Erythroblast (primary cell): ENCODE measurements around the gene PIK3R4.

ENCODE experiments used
- GATA1 ChIP-seq: IDR thresholded peaks from 2 replicates; pipeline ENCODE4 v1.6.1; 2011; ENCODE audit warnings: low read depth, mild to moderate bottlenecking, control low read depth, low read length, moderate library complexity
- POLR2A ChIP-seq: IDR thresholded peaks from 2 replicates; pipeline ENCODE4 v1.6.1; 2011; ENCODE audit warnings: mild to moderate bottlenecking, low read length

- TF ChIP-seq POLR2A (no peak), GATA1 (no peak)
Measured at GRCh38 chr3:130654091-130654490, 92.5 kb downstream of the PIK3R4 start.
